Adrenal gland (tissue), 5 donors: ENCODE data around the gene TLE7.

ENCODE experiments used
- POLR2A ChIP-seq, 2 donors: fragments of 450-650 bp; IDR thresholded peaks; one replicate each; pipeline ENCODE4 v1.6.1; 2017; ENCODE audit warnings: antibody characterized with exemption in 2 of 2, mild to moderate bottlenecking in 2 of 2, moderate library complexity in 1 of 2
- TF ChIP-seq, protein P1 (sequence below), 6 experiments: fragments of 450-650 bp in 4 of 6; fragments of 200-600 bp in 2 of 6; sonication (generic) in 1 of 6; IDR thresholded peaks; 1 replicate in 5 of 6; 2 replicates in 1 of 6; pipeline versions ENCODE4 v1.5.1 to v1.8.0; 2016 to 2021; ENCODE audit warnings: antibody characterized with exemption in 6 of 6, mild to moderate bottlenecking in 2 of 6, moderate library complexity in 1 of 6
- donor health status: DM: no; HTN: no; CAD: no.

DNA sequence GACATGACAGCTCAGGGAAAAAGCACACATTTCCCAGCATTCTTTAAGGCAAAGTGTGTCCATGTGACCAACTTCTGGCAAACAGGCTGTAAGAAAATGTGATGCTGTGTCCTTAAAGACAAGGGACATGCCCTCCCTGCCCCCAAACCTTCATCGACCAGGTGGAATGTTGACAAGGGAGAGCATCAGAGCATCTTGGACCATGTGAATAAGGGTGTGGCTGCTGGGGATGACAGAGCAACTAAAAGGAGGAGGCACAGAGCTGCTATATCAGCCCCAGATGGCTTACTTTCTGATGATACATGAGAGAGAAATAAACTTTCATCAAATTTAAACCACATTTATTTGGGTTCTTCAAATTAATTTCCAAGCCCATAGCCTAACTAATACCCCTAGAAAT, 22.4 kb upstream of the TLE7 start:
- TF ChIP-seq, protein P1, sequence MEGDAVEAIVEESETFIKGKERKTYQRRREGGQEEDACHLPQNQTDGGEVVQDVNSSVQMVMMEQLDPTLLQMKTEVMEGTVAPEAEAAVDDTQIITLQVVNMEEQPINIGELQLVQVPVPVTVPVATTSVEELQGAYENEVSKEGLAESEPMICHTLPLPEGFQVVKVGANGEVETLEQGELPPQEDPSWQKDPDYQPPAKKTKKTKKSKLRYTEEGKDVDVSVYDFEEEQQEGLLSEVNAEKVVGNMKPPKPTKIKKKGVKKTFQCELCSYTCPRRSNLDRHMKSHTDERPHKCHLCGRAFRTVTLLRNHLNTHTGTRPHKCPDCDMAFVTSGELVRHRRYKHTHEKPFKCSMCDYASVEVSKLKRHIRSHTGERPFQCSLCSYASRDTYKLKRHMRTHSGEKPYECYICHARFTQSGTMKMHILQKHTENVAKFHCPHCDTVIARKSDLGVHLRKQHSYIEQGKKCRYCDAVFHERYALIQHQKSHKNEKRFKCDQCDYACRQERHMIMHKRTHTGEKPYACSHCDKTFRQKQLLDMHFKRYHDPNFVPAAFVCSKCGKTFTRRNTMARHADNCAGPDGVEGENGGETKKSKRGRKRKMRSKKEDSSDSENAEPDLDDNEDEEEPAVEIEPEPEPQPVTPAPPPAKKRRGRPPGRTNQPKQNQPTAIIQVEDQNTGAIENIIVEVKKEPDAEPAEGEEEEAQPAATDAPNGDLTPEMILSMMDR (IDR thresholded peaks at IDR 0.05): no peak
- TF ChIP-seq POLR2A (IDR thresholded peaks at IDR 0.05): no peak
